GM12878 (cell line): ENCODE data around the gene ITSN1. TPM values are rescaled to one million over a fixed set of nuclear protein-coding genes. Genes with fewer than 3 reads are reported as not detected.
"Not testable (repeated sequence)": the region's sequence is repeated elsewhere in the genome, so short reads cannot be mapped to it uniquely, and the experiment has no call there.

Experiments used
- ATAC-seq: fragments of 200-7000 bp; cut with Tn5 transposase; 3 replicates; pipeline ENCODE4 v1.9.1; 2020; ENCODE audit warnings: mild to moderate bottlenecking, moderate library complexity
- BruUV-seq: library from RNA; stranded (reverse); fragments of 400-500 nt; replicated peaks from 2 replicates; lab custom pipeline; 2021; lab: Mats Ljungman, UMichigan
- CTCF ChIA-PET: fragments of 300-600 bp; sonication (Branson Sonifier 250); formaldehyde crosslinking; extraction: SDS; loops from one replicate; lab custom pipeline; 2021; ENCODE audit warnings: inconsistent platforms; lab: Yijun Ruan, JAX
- POLR2A ChIA-PET: fragments of 350-600 bp; formaldehyde crosslinking; extraction: SDS; loops from one replicate; lab custom pipeline; 2021; ENCODE audit warnings: inconsistent platforms; lab: Charles Lee
- RAD21 ChIA-PET: fragments of 300-600 bp; sonication (Branson Sonifier 250); formaldehyde crosslinking; loops from one replicate; lab custom pipeline; 2023; ENCODE audit warnings: antibody characterized with exemption; ENCODE audit not compliant: unreplicated experiment; lab: Charles Lee
- SMC1A ChIA-PET: fragments of 300-600 bp; sonication (Branson Sonifier 250); formaldehyde crosslinking; loops from one replicate; lab custom pipeline; 2023; ENCODE audit not compliant: unreplicated experiment, uncharacterized antibody; lab: Charles Lee
- DNase-seq: peaks from one replicate; pipeline ENCODE4 v3.0.0-alpha.2; 2011; ENCODE audit warnings: low read depth, low spot score
- FAIRE-seq: peaks from 3 replicates; lab custom pipeline; 2011; peaks lifted over from hg19 to GRCh38; lab: Jason Lieb, UNC
- H2AFZ ChIP-seq: 2 replicates; pipeline ENCODE4 v1.6.0; 2011; ENCODE audit warnings: low read depth, low read length, control low read depth; ENCODE audit not compliant: control insufficient read depth
- H3K27ac ChIP-seq: 2 replicates; pipeline ENCODE4 v1.5.1; 2011; ENCODE audit warnings: control low read depth; ENCODE audit not compliant: control insufficient read depth, insufficient read depth
- H3K27me3 ChIP-seq, 2 experiments: replicated peaks in 1 of 2; 2 replicates each; pipeline versions ENCODE4 v1.6.0 to v1.6.1; 2011; ENCODE audit warnings: low read length in 1 of 2; ENCODE audit not compliant: control insufficient read depth in 2 of 2, insufficient read depth in 2 of 2
- H3K36me3 ChIP-seq, 2 experiments: 2 replicates each; pipeline ENCODE4 v1.5.1; 2011; ENCODE audit warnings: low read length in 1 of 2; ENCODE audit not compliant: control insufficient read depth in 2 of 2, insufficient read depth in 2 of 2
- H3K4me1 ChIP-seq: 2 replicates; pipeline ENCODE4 v1.6.1; 2011; ENCODE audit warnings: mild to moderate bottlenecking, low read length, moderate library complexity, mixed read lengths; ENCODE audit not compliant: control insufficient read depth, insufficient read depth
- H3K4me2 ChIP-seq: 2 replicates; pipeline ENCODE4 v1.6.0; 2011; ENCODE audit warnings: control low read depth; ENCODE audit not compliant: control insufficient read depth, insufficient read depth
- H3K4me3 ChIP-seq: fragments of 200-600 bp; sonication (generic); 2 replicates; pipeline ENCODE4 v1.5.1; 2016
- H3K79me2 ChIP-seq: 2 replicates; pipeline ENCODE4 v1.6.0; 2011; ENCODE audit warnings: low read length; ENCODE audit not compliant: control insufficient read depth, insufficient read depth
- H3K9ac ChIP-seq: 2 replicates; pipeline ENCODE4 v1.8.0; 2011; ENCODE audit warnings: low read length, control low read depth, mixed read lengths; ENCODE audit not compliant: control insufficient read depth, insufficient read depth
- H3K9me3 ChIP-seq: replicated peaks from 3 replicates; pipeline ENCODE4 v1.5.1; 2011; ENCODE audit warnings: mild to moderate bottlenecking, low read length; ENCODE audit not compliant: control insufficient read depth, insufficient read depth
- H4K20me1 ChIP-seq: 2 replicates; pipeline ENCODE4 v1.6.0; 2011; ENCODE audit not compliant: control insufficient read depth, insufficient read depth
- CBX5 ChIP-seq: sonication (generic); IDR thresholded peaks from 2 replicates; pipeline ENCODE4 v1.6.1; 2016; ENCODE audit warnings: low read depth, moderate library complexity, mild to moderate bottlenecking, inconsistent platforms
- CREB1 ChIP-seq: IDR thresholded peaks from 2 replicates; pipeline ENCODE4 v1.6.1; 2012; ENCODE audit warnings: low read depth, mild to moderate bottlenecking, inconsistent platforms
- DPF2 ChIP-seq: fragments of 450-650 bp; IDR thresholded peaks from 2 replicates; pipeline ENCODE4 v1.6.1; 2017; ENCODE audit warnings: mild to moderate bottlenecking
- EP300 ChIP-seq, 2 experiments: fragments of 150-350 bp in 1 of 2; IDR thresholded peaks; 2 replicates each; pipeline ENCODE4 v1.6.1; 2011 to 2012; ENCODE audit warnings: low read depth in 2 of 2, low read length in 2 of 2, borderline replicate concordance in 1 of 2, improper control_type of control experiment in 1 of 2, inconsistent platforms in 1 of 2; ENCODE audit not compliant: control insufficient read depth in 1 of 2
- KLF5 ChIP-seq: fragments of 450-650 bp; IDR thresholded peaks from 2 replicates; pipeline ENCODE4 v1.6.1; 2014; ENCODE audit warnings: mild to moderate bottlenecking; ENCODE audit not compliant: partially characterized antibody
- MYC ChIP-seq: IDR thresholded peaks from 2 replicates; pipeline ENCODE4 v1.6.1; 2011; ENCODE audit warnings: mild to moderate bottlenecking, low read length, moderate library complexity, inconsistent platforms; ENCODE audit not compliant: insufficient read depth, insufficient replicate concordance, insufficient read length, severe bottlenecking
- NFIC ChIP-seq: IDR thresholded peaks from 2 replicates; pipeline ENCODE4 v1.6.1; 2012; ENCODE audit warnings: low read depth, mild to moderate bottlenecking, inconsistent platforms, low read length, moderate library complexity
- POU2F2 ChIP-seq: IDR thresholded peaks from 3 replicates; pipeline ENCODE4 v1.6.1; 2011; ENCODE audit warnings: low read depth, mild to moderate bottlenecking, low read length, borderline replicate concordance
- SMAD5 ChIP-seq: IDR thresholded peaks from 2 replicates; pipeline ENCODE4 v1.6.1; 2016; ENCODE audit warnings: antibody characterized with exemption, low read depth
- ZBED1 ChIP-seq: IDR thresholded peaks from 2 replicates; pipeline ENCODE4 v1.6.1; 2016; ENCODE audit warnings: borderline replicate concordance
- ZNF274 ChIP-seq: IDR thresholded peaks from one replicate; pipeline ENCODE4 v1.8.0; 2011; ENCODE audit not compliant: insufficient read length, insufficient read depth
- WGBS: methylation state at CpG from one replicate; pipeline ENCODE4 v1.1.6; 2016; ENCODE audit warnings: low lambda C conversion rate; ENCODE audit not compliant: insufficient replicate concordance, insufficient coverage; ENCODE audit errors: missing lambda C conversion rate; 5-methylcytosine and 5-hydroxymethylcytosine counted together
- in situ Hi-C: fragments of 300-500 bp; cut with MboI; formaldehyde crosslinking; loops from 9 replicates; pipeline ENCODE4 v1.14.3; 2018; ENCODE audit warnings: mixed read lengths
- intact Hi-C: fragments of 100-400 bp; cut with micrococcal nuclease; formaldehyde crosslinking; loops from one replicate; pipeline ENCODE4 v1.14.2; 2022; ENCODE audit not compliant: unreplicated experiment
- polyA plus RNA-seq, 11 experiments: library from polyadenylated mRNA; depleted of rRNA in 4 of 11; unstranded in 6 of 11; stranded (reverse) in 5 of 11; fragments of >200 nt; fragmentation: Nextera tagmentation in 4 of 11; fragmentation: Illumina TruSeq in 1 of 11; extraction: Ambion mirVana in 4 of 11; extraction: Trizol in 1 of 11; gene quantifications; 1 replicate in 1 of 11; 2 replicates in 10 of 11; pipeline versions ENCODE4 v1.2.1 to v1.2.3, GENCODE V29; 2011 to 2016; ENCODE audit warnings: inconsistent platforms in 2 of 11, missing spikeins in 2 of 11, low read depth in 1 of 11
- total RNA-seq, 4 experiments: library from RNA; depleted of rRNA in 3 of 4; stranded (reverse); fragments of >200 nt in 3 of 4; fragmentation: Illumina TruSeq in 1 of 4; extraction: Trizol in 1 of 4; gene quantifications; 2 replicates each; pipeline versions ENCODE4 v1.2.1 to v1.2.3, GENCODE V29; 2013 to 2021

Gene ITSN1
- total and polyA plus RNA-seq, 10 of the 15 experiments (the other 5 are each of a cell fraction or from before 2014, with no cell fraction given): 0.89 to 10.6 (median 4.8) TPM

GRCh38 chr21:33611006-33611744 lies 31.1 kb upstream of the ITSN1 start:
- 0 out of 4 replicates have a peak, but pooled peaks cover 0 to 5% of the 10 kb centered on the region in 2 experiments for H3K36me3 ChIP-seq
- WGBS: 98% methylated on average over 7 of the region's 7 CpGs
- H3K4me1 ChIP-seq: no peaks in the 10 kb centered on the region
- no peaks in the 10 kb centered on the region for H3K9me3 ChIP-seq
- H2AFZ ChIP-seq: no peak overlapping the region
- ChIA-PET SMC1A (interaction anchor here (0.6 kb wide), 1 partner anchor 53 kb away, joined by 3 read pairs; no protein-coding TSS in a partner anchor), RAD21 (no interaction called here), POLR2A (interaction anchor here (0.7 kb wide), 1 partner anchor 29 kb away, joined by 7 read pairs; no protein-coding TSS in a partner anchor), CTCF (interaction anchor here (0.7 to 1.1 kb wide), 3 partner anchors 11 to 416 kb away, joined by 3 read pairs; no protein-coding TSS in a partner anchor)
- in situ Hi-C loops (no loop called here), intact Hi-C loops (no loop called here)
- DNase-seq: no peak
- no peaks in the 10 kb centered on the region for H3K79me2 ChIP-seq
- H3K9ac ChIP-seq: no peak overlapping the region
- ATAC-seq: no peak
- H4K20me1 ChIP-seq: no peaks in the 10 kb centered on the region
- FAIRE-seq: no peak
- TF ChIP-seq NFIC: no peak
- TF ChIP-seq KLF5: no peak
- no peak for TF ChIP-seq CBX5
- TF ChIP-seq MYC: no peak
- TF ChIP-seq ZBED1: no peak
- TF ChIP-seq EP300 (IDR thresholded peaks at IDR 0.05; ENCODE audit: borderline replicate concordance in 1 of 2, control insufficient read depth in 1 of 2, low read depth in 2 of 2, low read length in 2 of 2): no peak
- no peak for TF ChIP-seq DPF2
- no peak for TF ChIP-seq ZNF274
- no peak for TF ChIP-seq POU2F2
- TF ChIP-seq SMAD5: no peak
- TF ChIP-seq CREB1: no peak
- no TSS peak for BruUV-seq
- no peak overlapping the region for H3K27ac ChIP-seq
- H3K4me3 ChIP-seq: no peak overlapping the region
- H3K4me2 ChIP-seq: no peak overlapping the region
- no peaks in the 10 kb centered on the region for H3K27me3 ChIP-seq

GRCh38 chr21:33617565-33617964 lies 24.7 kb upstream of the ITSN1 start:
- H3K79me2 ChIP-seq: not testable (repeated sequence)

More at GRCh38 chr21:33617565-33617964, 24.7 kb upstream of the ITSN1 start:
- H3K4me3 ChIP-seq, in situ Hi-C loops, H2AFZ ChIP-seq, FAIRE-seq, H3K4me1 ChIP-seq, ATAC-seq, H4K20me1 ChIP-seq, H3K9ac ChIP-seq, H3K27ac ChIP-seq, BruUV-seq, H3K27me3 ChIP-seq, intact Hi-C loops, SMC1A ChIA-PET, H3K36me3 ChIP-seq, POLR2A ChIA-PET, H3K9me3 ChIP-seq, H3K4me2 ChIP-seq, RAD21 ChIA-PET, DNase-seq: not testable (repeated sequence)
- 96% methylated on average over 11 of the region's 11 CpGs for WGBS
- CTCF ChIA-PET: interaction anchor here (0.7 kb wide), 2 partner anchors 11 to 24 kb away, joined by 3 read pairs; no protein-coding TSS in a partner anchor
